GM12865 (cell line): ENCODE results near the gene RABAC1.

Source experiments
- DNase-seq: peaks from one replicate; pipeline ENCODE4 v3.0.0; 2010; ENCODE audit warnings: low read depth
- H3K4me3 ChIP-seq: 2 replicates; pipeline ENCODE4 v1.5.1; 2011; ENCODE audit warnings: mild to moderate bottlenecking, low read depth, low read length, control low read depth
- CTCF ChIP-seq: IDR thresholded peaks from 2 replicates; pipeline ENCODE4 v1.5.1; 2011; ENCODE audit warnings: low read length, control low read depth, low read depth, inconsistent platforms; ENCODE audit not compliant: insufficient read depth; ENCODE audit errors: missing control alignments

The RABAC1 gene

GRCh38 chr19:41920882-41921576, 38.1 kb downstream of the RABAC1 start:
- TF ChIP-seq CTCF, result no peak
- DNase-seq, result no peak
- H3K4me3 ChIP-seq, result no peak overlapping the region

- TF ChIP-seq CTCF, result no peak
- no peak overlapping the region for H3K4me3 ChIP-seq
- DNase-seq, result no peak
Measured at GRCh38 chr19:41919948-41920712, 39.0 kb downstream of the RABAC1 start.

GRCh38 chr19:41918653-41919244, 40.4 kb downstream of the RABAC1 start:
- TF ChIP-seq CTCF, result no peak
- DNase-seq, result no peak
- no peak overlapping the region for H3K4me3 ChIP-seq

- TF ChIP-seq CTCF, result no peak
- no peak overlapping the region for H3K4me3 ChIP-seq
- no peak for DNase-seq
Measured at GRCh38 chr19:41918095-41918494, 41.0 kb downstream of the RABAC1 start.

- H3K4me3 ChIP-seq, result no peak overlapping the region
- no peak for TF ChIP-seq CTCF
- DNase-seq, result no peak
Measured at GRCh38 chr19:41917676-41918075, 41.4 kb downstream of the RABAC1 start.

- TF ChIP-seq CTCF, result no peak
- H3K4me3 ChIP-seq, result no peak overlapping the region
- no peak for DNase-seq
Measured at GRCh38 chr19:41915776-41916414, 43.2 kb downstream of the RABAC1 start.
